HL-60/S4 treated with phorbol 12-myristate 13-acetate at 8.2 ng/mL for 4 days and 3 days (cell line): ENCODE data around the gene FUT7.

Source experiments
- in situ Hi-C: fragments of 300-500 bp; cut with MboI; formaldehyde crosslinking; loops from 2 replicates; pipeline ENCODE4 v1.15.0; 2022; ENCODE audit warnings: low sequenced_read_pairs

The FUT7 gene

DNA sequence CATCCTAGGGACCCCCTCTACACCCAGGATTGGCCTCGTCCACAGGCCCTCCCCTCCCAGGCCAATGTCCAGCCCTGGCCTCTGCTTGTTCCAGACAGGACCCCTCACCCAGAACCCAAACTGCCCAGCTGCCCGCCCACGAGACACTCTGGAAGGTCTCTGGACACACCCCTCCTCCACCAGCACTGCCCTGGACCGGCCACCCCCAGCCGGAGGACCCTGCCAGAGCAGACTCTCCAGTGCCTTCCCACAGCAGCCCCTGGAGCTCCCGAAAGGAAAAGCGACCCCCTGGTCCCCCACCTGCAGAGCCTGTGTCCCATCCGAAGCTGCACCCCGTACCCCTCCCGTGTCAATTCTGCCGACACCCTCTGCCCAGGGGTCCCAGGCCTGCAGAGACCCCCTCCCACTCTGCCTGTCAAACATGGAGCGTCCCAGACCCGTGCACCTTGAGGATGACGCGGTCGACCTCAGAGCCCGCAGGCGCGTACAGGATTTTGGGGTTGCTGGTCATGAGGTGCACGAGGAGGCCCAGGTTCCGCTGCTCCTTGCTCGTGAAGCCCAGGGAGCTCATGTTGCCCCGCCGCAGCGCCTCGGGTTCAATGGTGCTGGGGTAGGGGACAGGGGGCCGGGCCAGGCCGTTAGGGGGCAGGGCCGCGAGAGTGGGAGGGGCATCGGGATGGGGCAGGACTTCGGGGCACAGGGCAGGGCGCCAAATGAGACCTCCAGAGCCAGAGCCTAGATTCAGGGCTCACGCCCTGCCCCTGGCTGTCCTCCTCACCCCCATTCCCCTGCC lies 11.8 kb downstream of the FUT7 start:
- in situ Hi-C loops, result no loop called here

GRCh38 chr9:137018761-137019559 lies 12.9 kb downstream of the FUT7 start:
- in situ Hi-C loops, result no loop called here

GRCh38 chr9:137017791-137018497 lies 13.9 kb downstream of the FUT7 start:
- in situ Hi-C loops, result no loop called here

- in situ Hi-C loops, result no loop called here
Measured at GRCh38 chr9:137017071-137017470, 14.8 kb downstream of the FUT7 start.

GRCh38 chr9:137016436-137016835 lies 15.5 kb downstream of the FUT7 start:
- in situ Hi-C loops, result no loop called here

DNA sequence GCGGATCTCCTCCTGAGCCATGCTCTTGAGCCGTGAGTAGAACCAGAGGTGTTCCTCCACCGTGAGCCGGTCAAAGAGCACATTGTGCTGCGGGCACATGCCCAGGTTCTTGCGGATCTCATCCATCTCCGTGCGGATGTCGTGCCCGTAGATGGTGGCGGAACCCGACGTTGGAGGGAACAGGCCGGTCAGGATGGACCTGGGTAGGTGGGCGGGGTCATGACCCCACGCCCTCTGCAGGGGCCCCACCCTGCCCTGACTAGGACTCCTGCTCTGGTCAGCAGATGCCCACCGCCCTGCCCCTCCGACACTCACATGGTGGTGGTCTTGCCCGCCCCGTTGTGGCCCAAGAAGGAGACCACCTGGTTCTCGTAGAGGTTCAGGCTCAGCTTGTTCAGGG lies 15.9 kb downstream of the FUT7 start:
- in situ Hi-C loops, result no loop called here

GRCh38 chr9:137015540-137015930 lies 16.4 kb downstream of the FUT7 start:
- in situ Hi-C loops, result no loop called here

GRCh38 chr9:137014776-137015539 lies 16.9 kb downstream of the FUT7 start:
- in situ Hi-C loops, result no loop called here

DNA sequence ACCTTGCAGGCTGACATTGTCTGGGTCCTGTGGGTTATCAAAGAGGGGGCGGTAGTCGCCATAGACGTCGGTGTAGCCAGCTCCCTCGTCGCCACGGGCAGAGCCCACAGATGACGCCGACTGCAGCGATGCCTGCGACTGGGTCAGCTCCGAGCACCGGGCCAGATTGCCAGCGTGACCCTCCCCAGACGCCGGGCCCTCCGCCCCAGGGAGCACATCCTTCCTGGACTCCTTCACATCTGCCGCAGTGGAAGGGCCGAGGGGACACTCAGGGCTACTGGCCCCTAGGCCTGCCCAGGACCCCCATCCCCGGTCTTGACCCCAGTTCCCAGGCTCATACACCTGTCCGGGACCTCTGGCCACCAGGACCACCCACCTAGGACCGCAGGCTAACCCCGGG lies 17.7 kb downstream of the FUT7 start:
- in situ Hi-C loops, result no loop called here

DNA sequence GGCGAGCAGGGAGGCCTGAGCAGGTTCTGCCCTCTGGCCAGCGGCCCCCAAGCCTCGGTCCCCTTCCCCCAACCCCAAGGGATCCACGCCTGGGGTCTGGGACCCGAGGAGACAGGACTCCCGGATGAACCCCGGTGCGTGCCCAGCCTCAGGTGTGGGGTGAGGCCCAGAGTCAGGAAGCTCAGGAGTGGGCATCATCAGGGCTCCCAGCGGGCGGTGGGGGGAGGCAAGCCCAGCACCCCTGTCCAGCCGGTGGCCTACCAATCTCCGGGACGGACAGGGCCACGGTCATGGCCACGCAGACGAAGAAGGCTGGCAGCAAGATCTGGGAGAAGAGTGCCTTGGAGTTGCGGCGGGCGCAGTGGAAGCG lies 18.3 kb downstream of the FUT7 start:
- in situ Hi-C loops, result no loop called here

DNA sequence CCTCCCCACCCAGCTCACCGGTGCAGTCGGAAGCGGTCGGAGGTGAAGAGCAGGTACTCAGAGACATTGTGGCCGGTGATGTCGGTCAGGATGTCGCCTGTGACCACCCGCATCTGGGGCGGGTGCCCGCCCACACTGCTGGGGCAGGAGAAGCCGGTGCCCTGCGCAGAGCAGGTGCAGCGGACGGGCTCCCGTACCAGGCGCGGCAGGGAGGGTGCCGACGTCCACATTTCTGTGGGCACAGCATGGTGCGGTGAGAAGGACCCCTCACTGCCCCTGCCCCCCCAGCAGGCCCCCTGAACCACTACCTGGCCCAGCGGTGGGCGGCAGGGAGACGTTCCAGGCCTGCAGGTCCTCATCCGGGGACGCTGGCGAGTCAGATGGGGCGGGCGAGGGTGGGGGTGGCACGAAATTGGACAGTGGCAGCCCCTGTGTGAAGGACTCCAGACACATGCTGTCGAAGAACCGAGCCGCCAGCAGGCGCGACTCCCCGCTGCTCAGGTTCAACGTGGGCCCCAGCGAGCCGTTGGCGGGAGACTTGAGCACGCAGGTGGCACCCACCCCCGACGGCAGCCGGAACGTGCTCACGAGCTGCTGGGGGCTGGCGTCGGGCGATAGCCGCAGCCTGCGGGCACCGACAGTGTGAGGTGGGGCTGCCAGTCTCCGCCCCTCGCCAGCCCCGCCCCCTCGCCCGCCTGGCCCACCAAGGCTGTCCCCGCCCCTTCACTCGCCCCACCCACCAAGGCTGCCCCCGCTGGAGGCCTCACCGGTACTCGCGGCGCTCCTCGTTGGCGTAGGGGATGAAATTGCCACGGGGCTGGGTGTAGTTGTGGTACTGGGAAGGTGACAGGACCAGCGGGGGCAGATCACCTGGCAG lies 19.0 kb downstream of the FUT7 start:
- in situ Hi-C loops, result no loop called here

- in situ Hi-C loops, result no loop called here
Measured at GRCh38 chr9:137011907-137012675, 19.8 kb downstream of the FUT7 start.

DNA sequence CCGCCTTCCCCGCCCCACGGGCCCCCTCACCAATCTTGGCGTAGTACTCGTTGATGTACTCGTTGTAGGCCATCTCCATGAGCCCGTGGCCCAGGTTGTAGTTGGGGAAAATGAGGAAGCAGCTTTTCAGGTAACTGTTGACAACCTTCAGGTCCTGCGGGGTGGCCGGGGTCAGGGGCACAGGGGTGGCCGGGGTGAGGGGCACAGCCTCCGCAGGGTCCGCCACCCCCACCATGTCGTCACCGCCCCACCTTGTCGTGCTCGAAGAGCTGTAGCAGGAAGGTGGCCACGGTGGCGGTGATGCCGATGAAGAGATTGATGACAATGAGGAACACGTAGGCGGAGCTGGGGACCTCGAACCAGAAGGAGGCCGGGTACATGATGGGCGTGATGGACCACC lies 20.7 kb downstream of the FUT7 start:
- in situ Hi-C loops, result no loop called here

DNA sequence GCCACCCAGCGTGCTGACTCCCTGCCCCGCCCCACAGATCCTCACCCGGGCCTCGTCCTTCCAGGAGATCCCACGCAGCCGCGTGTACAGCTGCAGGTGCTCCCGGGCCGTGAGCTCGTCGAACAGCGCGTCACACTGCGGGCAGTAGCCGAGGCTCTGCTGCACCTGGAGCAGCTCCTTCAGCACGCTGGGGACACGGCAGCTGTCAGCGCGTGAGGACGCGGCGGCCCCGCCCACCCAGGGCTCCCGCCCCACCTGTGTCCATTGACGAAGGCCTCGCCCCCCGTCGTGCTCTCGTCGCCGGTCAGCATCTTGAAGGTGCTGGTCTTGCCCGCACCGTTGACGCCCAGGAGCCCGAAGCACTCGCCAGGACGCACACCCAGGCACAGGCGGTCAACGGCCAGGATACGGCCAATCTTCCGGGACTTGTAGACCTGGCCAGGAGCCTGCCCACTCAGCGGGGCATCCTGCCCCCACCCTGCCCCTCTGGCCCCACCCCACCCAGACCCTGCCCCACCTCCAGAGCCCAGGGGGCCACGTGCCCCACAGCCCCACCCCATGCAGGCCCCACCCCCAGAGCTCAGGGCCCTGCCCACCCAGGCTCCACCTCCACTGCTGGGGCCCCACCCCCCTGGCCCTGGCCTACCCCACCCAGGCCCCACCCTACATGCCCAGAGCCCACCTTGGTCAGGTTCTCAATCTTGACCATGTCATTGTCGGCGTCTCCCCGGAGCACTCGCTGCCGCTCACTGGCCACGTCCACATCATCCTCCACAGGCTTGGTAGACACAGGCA lies 21.8 kb downstream of the FUT7 start:
- in situ Hi-C loops, result no loop called here

GRCh38 chr9:137009217-137009616 lies 22.7 kb downstream of the FUT7 start:
- in situ Hi-C loops, result no loop called here

- in situ Hi-C loops, result no loop called here
Measured at GRCh38 chr9:137008312-137008711, 23.6 kb downstream of the FUT7 start.

- in situ Hi-C loops, result no loop called here
Measured at GRCh38 chr9:137007816-137008270, 24.0 kb downstream of the FUT7 start.

DNA sequence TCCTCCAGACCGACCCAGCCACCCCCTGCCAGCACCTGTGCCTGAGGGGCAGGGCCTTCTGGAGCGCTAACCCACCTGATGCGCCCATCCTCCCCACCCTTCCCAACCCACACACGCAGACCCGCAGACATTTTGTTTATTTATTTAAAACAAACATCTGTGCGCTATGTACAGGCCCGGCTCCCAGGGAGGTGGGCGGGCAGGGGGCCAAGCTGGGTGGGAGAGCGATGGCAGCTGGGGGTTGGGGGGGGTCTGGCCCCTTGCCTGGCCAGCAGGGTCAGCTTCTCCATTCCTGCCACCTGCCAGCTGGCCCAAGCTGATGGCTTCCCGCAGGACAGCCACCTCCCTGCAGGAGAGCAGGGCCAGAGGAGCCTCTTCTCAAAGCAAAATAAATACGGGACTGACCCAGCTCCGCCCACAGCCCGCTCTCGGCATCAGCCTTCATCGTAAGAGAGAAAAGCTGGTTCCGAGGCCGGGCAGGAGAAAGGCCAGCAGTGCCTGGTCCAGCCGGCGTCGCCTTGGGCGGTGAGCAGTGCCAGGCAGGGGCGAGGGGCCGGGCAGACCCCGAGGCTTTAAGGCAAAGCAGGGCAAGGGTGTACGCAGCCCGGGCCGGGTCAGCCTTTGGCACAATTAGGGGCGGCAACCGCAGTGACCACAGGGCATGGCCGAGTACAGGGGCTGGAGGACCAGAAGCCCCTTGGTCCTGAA lies 24.6 kb downstream of the FUT7 start:
- in situ Hi-C loops, result no loop called here
